GM23338 (cell line): Measurements from ENCODE around the gene LST1. TPM values are rescaled to one million over a fixed set of nuclear protein-coding genes. Genes with fewer than 3 reads are reported as not detected.

Source experiments
- ATAC-seq: fragments of 200-7000 bp; cut with Tn5 transposase; 3 replicates; pipeline ENCODE4 v1.9.1; 2020
- DNase-seq: peaks from one replicate; pipeline ENCODE4 v3.0.0-alpha.2; 2015; ENCODE audit warnings: low spot score
- H2AFZ ChIP-seq: fragments of 200-600 bp; sonication (generic); 2 replicates; pipeline ENCODE4 v1.8.0; 2016; ENCODE audit warnings: antibody characterized with exemption, mild to moderate bottlenecking, moderate library complexity
- H3F3A ChIP-seq: fragments of 200-600 bp; sonication (generic); replicated peaks from 2 replicates; pipeline ENCODE4 v1.8.0; 2017; ENCODE audit warnings: antibody characterized with exemption, mixed run types, low read depth
- H3K27ac ChIP-seq: fragments of 200-600 bp; sonication (generic); 2 replicates; pipeline ENCODE4 v1.6.1; 2016; ENCODE audit warnings: low read depth
- H3K27me3 ChIP-seq: fragments of 200-600 bp; sonication (generic); 2 replicates; pipeline ENCODE4 v1.8.0; 2016; ENCODE audit warnings: mild to moderate bottlenecking, mixed run types, moderate library complexity; ENCODE audit not compliant: insufficient read depth
- H3K36me3 ChIP-seq: fragments of 200-600 bp; sonication (generic); 2 replicates; pipeline ENCODE4 v1.8.0; 2016; ENCODE audit warnings: mild to moderate bottlenecking; ENCODE audit not compliant: insufficient read depth
- H3K4me1 ChIP-seq: fragments of 200-600 bp; sonication (generic); 2 replicates; pipeline ENCODE4 v1.8.0; 2016; ENCODE audit warnings: mild to moderate bottlenecking, moderate library complexity; ENCODE audit not compliant: insufficient read depth
- H3K4me2 ChIP-seq: fragments of 200-600 bp; sonication (generic); 2 replicates; pipeline ENCODE4 v1.7.1; 2017; ENCODE audit warnings: mixed run types
- H3K4me3 ChIP-seq: fragments of 200-600 bp; sonication (generic); 2 replicates; pipeline ENCODE4 v1.6.1; 2016; ENCODE audit warnings: mixed run types
- H3K79me2 ChIP-seq: fragments of 200-600 bp; sonication (generic); replicated peaks from 2 replicates; pipeline ENCODE4 v1.8.0; 2017; ENCODE audit warnings: mild to moderate bottlenecking; ENCODE audit not compliant: insufficient read depth
- H3K9me2 ChIP-seq: fragments of 200-600 bp; sonication (generic); 2 replicates; pipeline ENCODE4 v1.8.0; 2017; ENCODE audit not compliant: insufficient read depth
- H4K20me1 ChIP-seq: fragments of 200-600 bp; sonication (generic); replicated peaks from 2 replicates; pipeline ENCODE4 v1.8.0; 2017; ENCODE audit warnings: mild to moderate bottlenecking; ENCODE audit not compliant: insufficient read depth
- H3K27ac Mint-ChIP-seq: 2 replicates; pipeline ENCODE4 v1.8.0; 2020; ENCODE audit warnings: inconsistent platforms, mild to moderate bottlenecking, moderate library complexity, mixed read lengths
- H3K27me3 Mint-ChIP-seq: 3 replicates; pipeline ENCODE4 v1.8.0; 2022; ENCODE audit warnings: low read depth, mild to moderate bottlenecking, moderate library complexity, mixed read lengths, inconsistent platforms; ENCODE audit not compliant: insufficient read depth, poor library complexity
- H3K36me3 Mint-ChIP-seq: 3 replicates; pipeline ENCODE4 v1.8.0; 2021; ENCODE audit warnings: low read depth, mild to moderate bottlenecking, inconsistent platforms, moderate library complexity, mixed read lengths
- H3K4me1 Mint-ChIP-seq: 3 replicates; pipeline ENCODE4 v1.8.0; 2020; ENCODE audit warnings: mild to moderate bottlenecking, inconsistent platforms, mixed read lengths
- H3K4me3 Mint-ChIP-seq: 3 replicates; pipeline ENCODE4 v1.8.0; 2021; ENCODE audit warnings: moderate library complexity, mild to moderate bottlenecking, inconsistent platforms, mixed read lengths
- H3K9me3 Mint-ChIP-seq: 3 replicates; pipeline ENCODE4 v1.8.0; 2020; ENCODE audit warnings: moderate library complexity, mild to moderate bottlenecking, inconsistent platforms, mixed read lengths
- CREB1 ChIP-seq: fragments of 250-450 bp; sonication (Bioruptor Pico); IDR thresholded peaks from 2 replicates; pipeline ENCODE4 v1.5.0; 2020; ENCODE audit warnings: low read depth, mild to moderate bottlenecking, moderate library complexity
- POLR2AphosphoS5 ChIP-seq: IDR thresholded peaks from 2 replicates; pipeline ENCODE4 v1.6.1; 2016; ENCODE audit warnings: antibody characterized with exemption, low read depth
- REST ChIP-seq: IDR thresholded peaks from one replicate; pipeline ENCODE4 v1.6.1; 2018; ENCODE audit warnings: antibody characterized with exemption; ENCODE audit not compliant: unreplicated experiment
- ZNF331 ChIP-seq: fragments of 250-450 bp; sonication (Bioruptor Pico); IDR thresholded peaks from 2 replicates; pipeline ENCODE4 v1.5.0; 2020; ENCODE audit warnings: low read depth, mild to moderate bottlenecking, moderate library complexity
- ZNF462 ChIP-seq: fragments of 250-450 bp; sonication (Bioruptor Pico); IDR thresholded peaks from 2 replicates; pipeline ENCODE4 v1.5.0; 2020; ENCODE audit warnings: mild to moderate bottlenecking, moderate library complexity
- polyA plus RNA-seq: library from polyadenylated mRNA; unstranded; fragments of >200 nt; fragmentation: Nextera tagmentation; extraction: Ambion mirVana; gene quantifications from 2 replicates; pipeline ENCODE4 v1.2.1, GENCODE V29; 2016
- total RNA-seq: library from RNA; depleted of rRNA; stranded (reverse); fragments of >200 nt; shearing (Covaris generic); gene quantifications from 2 replicates; pipeline ENCODE4 v1.2.3, GENCODE V29; 2014

LST1 gene
- total and polyA plus RNA-seq, 2 experiments from 2014 or later: 0.37 TPM; not detected in 1

GRCh38 chr6:31586599-31587281 lies 663 bp downstream of the LST1 start (continued):
- no peak for TF ChIP-seq ZNF462 (CRISPR knock-in tag)
- TF ChIP-seq ZNF331: no peak

- H3K27ac ChIP-seq: no peak overlapping the region
- Mint-ChIP-seq H3K9me3 (no peaks in the 10 kb centered on the region), H3K4me1 (peaks cover 6% of the 10 kb centered on the region; the same call in 2 of the 3 replicates), H3K4me3 (no peak overlapping the region; the same call in 2 of the 3 replicates), H3K27me3 (peaks cover 12% of the 10 kb centered on the region), H3K36me3 (no peaks in the 10 kb centered on the region; the same call in 2 of the 3 replicates), H3K27ac (no peak overlapping the region)
- H3F3A ChIP-seq: no peaks in the 10 kb centered on the region
- H3K4me3 ChIP-seq: no peak overlapping the region
- no peaks in the 10 kb centered on the region for H3K36me3 ChIP-seq
- DNase-seq: no peak
- no peaks in the 10 kb centered on the region for H3K9me2 ChIP-seq
- no peak for TF ChIP-seq CREB1 (CRISPR knock-in tag)
- no peak for TF ChIP-seq POLR2AphosphoS5
- no peak for TF ChIP-seq REST
- no peak overlapping the region for H3K4me2 ChIP-seq
- ATAC-seq: no peak; the same call in 2 of the 3 replicates
- no peaks in the 10 kb centered on the region for H3K79me2 ChIP-seq
- H2AFZ ChIP-seq: 0 out of 2 replicates have a peak overlapping the region, but pooled peaks have one; percentile 10
- H4K20me1 ChIP-seq: no peaks in the 10 kb centered on the region
- no peaks in the 10 kb centered on the region for H3K27me3 ChIP-seq
- H3K4me1 ChIP-seq: no peaks in the 10 kb centered on the region
Observed at GRCh38 chr6:31587791-31588777, 2.0 kb downstream of the LST1 start.
